HepG2 (cell line): ENCODE data around the gene SYT1. TPM values are rescaled to one million over a fixed set of nuclear protein-coding genes. Genes with fewer than 3 reads are reported as not detected.

Source experiments
- ATAC-seq: fragments of 200-7000 bp; cut with Tn5 transposase; 3 replicates; pipeline ENCODE4 v1.9.1; 2020; ENCODE audit warnings: mild to moderate bottlenecking, moderate library complexity
- BruUV-seq: library from RNA; stranded (reverse); fragments of 400-500 nt; replicated peaks from 2 replicates; lab custom pipeline; 2021; lab: Mats Ljungman, UMichigan
- CTCF ChIA-PET: fragments of 300-600 bp; formaldehyde crosslinking; extraction: SDS; loops from one replicate; lab custom pipeline; 2021; ENCODE audit warnings: low total read pairs, inconsistent platforms, low intra/inter-chr PET ratio; lab: Yijun Ruan, JAX
- POLR2A ChIA-PET: fragments of 350-600 bp; sonication (Branson Sonifier 250); formaldehyde crosslinking; loops from one replicate; lab custom pipeline; 2020; ENCODE audit warnings: antibody characterized with exemption, inconsistent platforms; lab: Yijun Ruan, JAX
- DNase-seq: peaks from one replicate; pipeline ENCODE4 v3.0.0-alpha.2; 2015; ENCODE audit warnings: low spot score
- FAIRE-seq: peaks from 3 replicates; lab custom pipeline; 2011; peaks lifted over from hg19 to GRCh38; lab: Jason Lieb, UNC
- H2AFZ ChIP-seq: one replicate; pipeline ENCODE4 v1.6.1; 2011; ENCODE audit warnings: low read length, inconsistent platforms
- H3K27ac ChIP-seq: fragments of 300-600 bp; 3 replicates; pipeline ENCODE4 v1.8.0; 2011; ENCODE audit warnings: mixed run types, mild to moderate bottlenecking, mixed read lengths, low read length, inconsistent platforms; ENCODE audit not compliant: insufficient read depth; ENCODE audit errors: extremely low read length
- H3K27me3 ChIP-seq, 2 experiments: fragments of 200-600 bp in 1 of 2; 2 replicates in 1 of 2; 3 replicates in 1 of 2; pipeline versions ENCODE4 v1.6.0 to v1.8.0; 2011; ENCODE audit warnings: low read length in 2 of 2, mild to moderate bottlenecking in 2 of 2, moderate library complexity in 2 of 2, inconsistent platforms in 1 of 2; ENCODE audit not compliant: insufficient read depth in 2 of 2, control insufficient read depth in 1 of 2
- H3K36me3 ChIP-seq, 2 experiments: fragments of 200-600 bp in 1 of 2; replicated peaks in 1 of 2; 2 replicates in 1 of 2; 3 replicates in 1 of 2; pipeline versions ENCODE4 v1.5.1 to v1.8.0; 2011; ENCODE audit warnings: low read length in 2 of 2, inconsistent platforms in 1 of 2; ENCODE audit not compliant: insufficient read depth in 2 of 2, control insufficient read depth in 1 of 2
- H3K4me1 ChIP-seq: 2 replicates; pipeline ENCODE4 v1.5.1; 2012; ENCODE audit warnings: low read length, inconsistent platforms; ENCODE audit not compliant: insufficient read depth
- H3K4me2 ChIP-seq: 2 replicates; pipeline ENCODE4 v1.6.0; 2011; ENCODE audit warnings: low read depth, low read length, inconsistent platforms
- H3K4me3 ChIP-seq, 3 experiments: fragments of 200-600 bp in 1 of 3; sonication (generic), shearing (Covaris generic) in 1 of 3; replicated peaks in 1 of 3; 2 replicates each; pipeline ENCODE4 v1.5.1; 2011 to 2016; ENCODE audit warnings: low read length in 3 of 3, inconsistent platforms in 2 of 3, low read depth in 2 of 3, mild to moderate bottlenecking in 2 of 3, control low read depth in 1 of 3, mixed read lengths in 1 of 3; ENCODE audit not compliant: insufficient read depth in 1 of 3
- H3K79me2 ChIP-seq: one replicate; pipeline ENCODE4 v1.6.1; 2011; ENCODE audit warnings: low read length, inconsistent platforms; ENCODE audit not compliant: insufficient read depth
- H3K9ac ChIP-seq: 2 replicates; pipeline ENCODE4 v1.6.0; 2011; ENCODE audit warnings: mild to moderate bottlenecking, low read depth, low read length, inconsistent platforms; ENCODE audit not compliant: insufficient read depth
- H3K9me3 ChIP-seq: 2 replicates; pipeline ENCODE4 v1.5.1; 2012; ENCODE audit warnings: mild to moderate bottlenecking, low read length
- H4K20me1 ChIP-seq: 2 replicates; pipeline ENCODE4 v1.6.0; 2011; ENCODE audit warnings: inconsistent platforms, mild to moderate bottlenecking, low read length, moderate library complexity; ENCODE audit not compliant: insufficient read depth
- FOSL1 ChIP-seq: sonication (generic); formaldehyde crosslinking; IDR thresholded peaks from 2 replicates; pipeline ENCODE4 v1.9.0; 2021; ENCODE audit warnings: missing genetic modification reagents, borderline replicate concordance
- SETDB1 ChIP-seq: sonication (generic); formaldehyde crosslinking; IDR thresholded peaks from 2 replicates; pipeline ENCODE4 v1.5.1; 2020; ENCODE audit warnings: missing genetic modification reagents, mild to moderate bottlenecking, borderline replicate concordance
- ZNF235 ChIP-seq: sonication (generic); formaldehyde crosslinking; IDR thresholded peaks from 2 replicates; pipeline ENCODE4 v1.8.1; 2023; ENCODE audit warnings: mild to moderate bottlenecking, missing genetic modification reagents, borderline replicate concordance
- ZNF44 ChIP-seq: sonication (generic); formaldehyde crosslinking; IDR thresholded peaks from 2 replicates; pipeline ENCODE4 v1.5.1; 2020; ENCODE audit warnings: mild to moderate bottlenecking, missing genetic modification reagents
- ZNF75D ChIP-seq: sonication (generic); formaldehyde crosslinking; IDR thresholded peaks from 2 replicates; pipeline ENCODE4 v1.8.1; 2023; ENCODE audit warnings: missing genetic modification reagents, mild to moderate bottlenecking, borderline replicate concordance
- WGBS: methylation state at CpG from one replicate; pipeline ENCODE4 v1.1.6; 2017; ENCODE audit warnings: low lambda C conversion rate; 5-methylcytosine and 5-hydroxymethylcytosine counted together
- in situ Hi-C: cut with HindIII; loops from 2 replicates; pipeline ENCODE4 v1.10.0; 2017; ENCODE audit warnings: low pct_unique_long_range_greater_than_20kb; ENCODE audit not compliant: extremely low pct_ligation_motif_present
- intact Hi-C: fragments of 100-400 bp; cut with micrococcal nuclease; formaldehyde crosslinking; loops from one replicate; pipeline ENCODE4 v1.10.0; 2022; ENCODE audit not compliant: unreplicated experiment
- polyA plus RNA-seq, 8 experiments: library from polyadenylated mRNA; depleted of rRNA in 3 of 8; stranded (reverse) in 7 of 8; unstranded in 1 of 8; fragments of >200 nt; fragmentation: Illumina TruSeq in 4 of 8; extraction: Trizol in 4 of 8; gene quantifications; 2 replicates each; pipeline versions ENCODE4 v1.2.1 to v1.2.3, GENCODE V29; 2011 to 2016; ENCODE audit warnings: low read depth in 4 of 8, missing spikeins in 1 of 8, mixed read lengths in 1 of 8; ENCODE audit not compliant: insufficient read depth in 1 of 8
- total RNA-seq, 5 experiments: library from RNA; depleted of rRNA; stranded (reverse); fragments of >200 nt; fragmentation: Illumina TruSeq; extraction: Trizol; gene quantifications; 2 replicates each; pipeline ENCODE4 v1.2.3, GENCODE V29; 2016; ENCODE audit warnings: low read depth in 1 of 5

SYT1 gene
- total and polyA plus RNA-seq, 2 of the 13 experiments (the other 11 are each of a cell fraction or from before 2014, with no cell fraction given): not detected

DNA sequence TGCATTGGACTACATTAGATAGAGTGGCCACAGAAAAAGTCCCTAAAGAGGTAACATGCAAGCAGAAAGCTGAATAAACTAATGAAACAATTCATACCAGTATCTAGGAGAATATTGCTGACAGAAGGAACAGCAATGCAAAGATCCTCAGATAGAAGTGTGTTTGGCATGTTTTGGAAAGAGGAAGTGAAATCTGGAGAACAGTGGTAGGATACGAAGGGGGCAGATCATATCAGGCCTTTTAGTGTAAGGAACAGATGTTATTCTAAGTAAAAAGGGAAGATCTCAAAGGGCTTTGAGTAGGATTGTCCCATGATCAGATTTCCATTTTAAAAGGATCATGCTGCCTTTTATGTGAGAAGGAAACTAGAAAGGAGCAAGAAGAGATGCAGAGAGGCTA is 483.3 kb downstream of the SYT1 start:
- intact Hi-C loops (loop anchor here (10.0 kb wide), 1 partner anchor 783 kb away; no protein-coding TSS in a partner anchor), in situ Hi-C loops (loop anchor here (10.0 to 25.0 kb wide), 2 partner anchors 1163 to 1361 kb away; no protein-coding TSS in a partner anchor)
- Histone ChIP-seq H3K27ac (no peak overlapping the region), H3K79me2 (no peaks in the 10 kb centered on the region), H3K4me2 (no peak overlapping the region), H3K27me3 (no peaks in the 10 kb centered on the region), H3K36me3 (no peaks in the 10 kb centered on the region), H3K4me3 (no peak overlapping the region), H4K20me1 (no peaks in the 10 kb centered on the region), H3K9ac (no peak overlapping the region), H2AFZ (no peak overlapping the region), H3K4me1 (no peaks in the 10 kb centered on the region), H3K9me3 (no peaks in the 10 kb centered on the region)
- no TSS peak for BruUV-seq
- FAIRE-seq (no peak), DNase-seq (no peak), ATAC-seq (no peak)
- CTCF ChIA-PET: no interaction called here
- TF ChIP-seq FOSL1 (CRISPR knock-in tag) (no peak), SETDB1 (CRISPR knock-in tag) (no peak)
- POLR2A ChIA-PET: no interaction called here
- 3% methylated on average over 1 of the region's 1 CpG for WGBS

DNA sequence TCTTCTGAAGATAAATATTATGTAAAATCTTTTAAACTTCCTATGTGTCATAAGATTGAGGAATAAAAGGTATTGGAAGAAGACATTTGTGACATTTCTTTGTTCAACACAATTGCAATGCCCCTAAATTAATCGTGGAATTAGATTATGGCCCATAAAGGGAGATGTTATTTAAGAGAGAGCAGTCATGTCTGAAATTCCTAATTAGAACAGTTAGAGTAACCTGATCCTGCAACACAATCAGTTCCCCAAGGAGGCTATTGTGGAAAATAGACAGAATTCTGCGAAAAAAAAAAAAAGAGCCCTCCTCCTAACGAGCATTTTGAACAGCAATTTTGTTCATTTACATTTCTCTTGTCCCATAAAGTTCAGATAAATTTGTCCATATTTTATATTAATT is 486.7 kb downstream of the SYT1 start:
- in situ Hi-C loops: no loop called here
- H4K20me1 ChIP-seq: no peaks in the 10 kb centered on the region
- TF ChIP-seq ZNF75D (CRISPR knock-in tag) (no peak), ZNF235 (CRISPR knock-in tag) (no peak), ZNF44 (CRISPR knock-in tag) (no peak)
- no TSS peak for BruUV-seq
- POLR2A ChIA-PET: no interaction called here
- ATAC-seq: no peak
- H3K9me3 ChIP-seq: no peaks in the 10 kb centered on the region
- H3K4me2 ChIP-seq: no peak overlapping the region
- no peak for DNase-seq
- H3K27me3 ChIP-seq: no peaks in the 10 kb centered on the region
- intact Hi-C loops: no loop called here
- H2AFZ ChIP-seq: no peak overlapping the region
- no peak overlapping the region for H3K4me3 ChIP-seq
- FAIRE-seq: no peak
- no peak overlapping the region for H3K9ac ChIP-seq
- H3K27ac ChIP-seq: no peak overlapping the region
- no peaks in the 10 kb centered on the region for H3K79me2 ChIP-seq
- no peaks in the 10 kb centered on the region for H3K36me3 ChIP-seq
- CTCF ChIA-PET: no interaction called here
- H3K4me1 ChIP-seq: no peaks in the 10 kb centered on the region
- 0% methylated on average over 3 of the region's 3 CpGs for WGBS
